ENCODE measurements around the gene JDP2. TPM values are rescaled to one million over a fixed set of nuclear protein-coding genes. Genes with fewer than 3 reads are reported as not detected.

JDP2 gene
- total and polyA plus RNA-seq, 2 experiments from 2014 or later: 12.5 to 22.0 TPM

- DNase-seq (ENCODE audit: low read depth in 1 of 2, low spot score in 1 of 2): no peak
- H3K4me3 ChIP-seq: no peak overlapping the region
- no peaks in the 10 kb centered on the region for H3K36me3 ChIP-seq
- no peaks in the 10 kb centered on the region for H3K9me3 ChIP-seq (ENCODE audit: low read depth)
- H3K27ac ChIP-seq: no peak overlapping the region
- peaks cover 17% of the 10 kb centered on the region for H3K4me1 ChIP-seq (ENCODE audit: low read depth)
- H3K27me3 ChIP-seq: no peaks in the 10 kb centered on the region
- TF ChIP-seq, protein P1, sequence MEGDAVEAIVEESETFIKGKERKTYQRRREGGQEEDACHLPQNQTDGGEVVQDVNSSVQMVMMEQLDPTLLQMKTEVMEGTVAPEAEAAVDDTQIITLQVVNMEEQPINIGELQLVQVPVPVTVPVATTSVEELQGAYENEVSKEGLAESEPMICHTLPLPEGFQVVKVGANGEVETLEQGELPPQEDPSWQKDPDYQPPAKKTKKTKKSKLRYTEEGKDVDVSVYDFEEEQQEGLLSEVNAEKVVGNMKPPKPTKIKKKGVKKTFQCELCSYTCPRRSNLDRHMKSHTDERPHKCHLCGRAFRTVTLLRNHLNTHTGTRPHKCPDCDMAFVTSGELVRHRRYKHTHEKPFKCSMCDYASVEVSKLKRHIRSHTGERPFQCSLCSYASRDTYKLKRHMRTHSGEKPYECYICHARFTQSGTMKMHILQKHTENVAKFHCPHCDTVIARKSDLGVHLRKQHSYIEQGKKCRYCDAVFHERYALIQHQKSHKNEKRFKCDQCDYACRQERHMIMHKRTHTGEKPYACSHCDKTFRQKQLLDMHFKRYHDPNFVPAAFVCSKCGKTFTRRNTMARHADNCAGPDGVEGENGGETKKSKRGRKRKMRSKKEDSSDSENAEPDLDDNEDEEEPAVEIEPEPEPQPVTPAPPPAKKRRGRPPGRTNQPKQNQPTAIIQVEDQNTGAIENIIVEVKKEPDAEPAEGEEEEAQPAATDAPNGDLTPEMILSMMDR (IDR thresholded peaks at IDR 0.05; ENCODE audit: low read depth, low read length): no peak
These were observed 91.6 kb downstream of the JDP2 start for GRCh38 chr14:75519394-75519793.

- TF ChIP-seq, protein P1 (IDR thresholded peaks at IDR 0.05; ENCODE audit: low read depth, low read length): no peak
- Histone ChIP-seq H3K27me3 (no peaks in the 10 kb centered on the region), H3K4me1 (ENCODE audit: low read depth) (peaks cover 17% of the 10 kb centered on the region), H3K9me3 (ENCODE audit: low read depth) (no peaks in the 10 kb centered on the region), H3K4me3 (no peak overlapping the region), H3K27ac (no peak overlapping the region), H3K36me3 (no peaks in the 10 kb centered on the region)
- peak in 1 of 2 donors; percentile 18 for DNase-seq (ENCODE audit: low read depth in 1 of 2, low spot score in 1 of 2)
These were observed 92.3 kb downstream of the JDP2 start for GRCh38 chr14:75519826-75520728.

DNA sequence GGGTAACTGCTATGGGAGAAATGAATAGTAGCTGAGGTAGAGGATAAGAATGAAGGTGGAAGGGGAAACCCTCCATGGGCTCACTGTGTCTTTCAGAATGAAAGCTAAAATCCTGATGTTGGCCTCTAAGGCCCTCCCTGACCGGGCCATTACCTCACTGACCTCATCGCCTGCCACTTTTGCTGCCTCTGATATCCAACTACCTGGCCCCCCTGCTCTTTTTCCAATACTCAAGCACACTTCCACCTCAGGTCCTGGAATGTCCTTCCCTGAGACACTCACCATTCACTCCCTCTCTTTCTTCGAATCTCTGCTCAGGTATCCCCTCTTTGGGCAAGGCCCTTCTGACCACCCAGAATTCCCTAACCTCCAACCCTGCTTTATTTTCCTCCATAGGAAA is 93.0 kb downstream of the JDP2 start:
- TF ChIP-seq, protein P1 (IDR thresholded peaks at IDR 0.05; ENCODE audit: low read depth, low read length): no peak
- H3K27ac ChIP-seq: no peak overlapping the region
- H3K36me3 ChIP-seq: no peaks in the 10 kb centered on the region
- no peaks in the 10 kb centered on the region for H3K27me3 ChIP-seq
- DNase-seq (ENCODE audit: low read depth in 1 of 2, low spot score in 1 of 2): no peak
- H3K4me1 ChIP-seq (ENCODE audit: low read depth): peaks cover 17% of the 10 kb centered on the region
- no peak overlapping the region for H3K4me3 ChIP-seq
- H3K9me3 ChIP-seq (ENCODE audit: low read depth): no peaks in the 10 kb centered on the region

DNA sequence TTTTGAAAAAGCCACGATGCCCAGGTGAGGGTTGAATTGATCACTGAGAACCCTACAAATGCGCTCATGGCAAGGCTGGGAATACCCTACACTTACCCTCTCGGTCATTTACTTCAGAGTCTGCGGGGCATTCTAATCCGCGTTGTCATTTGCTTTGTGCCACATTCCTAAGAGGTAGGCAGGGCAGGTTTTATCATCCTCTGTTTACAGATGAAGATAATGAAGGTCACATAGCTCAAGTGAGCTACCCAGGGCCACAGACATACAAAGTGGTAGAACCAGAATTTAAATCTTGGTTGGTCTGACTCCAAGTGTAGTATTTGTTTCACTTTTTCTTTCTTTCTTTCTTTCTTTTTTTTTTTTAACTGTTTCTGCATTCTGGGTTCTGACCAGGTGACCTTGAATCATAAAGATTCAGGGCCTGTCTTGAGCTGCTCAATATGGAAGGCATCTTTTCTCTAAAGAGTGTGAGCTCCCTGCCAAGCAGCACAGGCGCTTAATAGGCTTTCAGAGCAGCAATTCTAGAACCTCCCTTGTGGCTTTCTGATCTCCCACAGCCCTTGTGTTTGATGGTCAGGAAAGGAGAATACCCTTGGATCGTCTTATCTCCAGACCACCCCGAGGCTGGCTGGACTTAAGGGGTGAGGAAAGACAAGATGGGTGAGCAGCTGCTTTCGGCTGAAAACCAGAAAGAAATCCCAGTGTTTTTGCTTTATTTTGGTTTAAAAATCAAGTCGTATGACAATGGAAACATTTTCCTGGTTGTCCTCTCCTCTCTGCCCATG is 93.8 kb downstream of the JDP2 start:
- H3K27ac ChIP-seq: no peak overlapping the region
- H3K9me3 ChIP-seq (ENCODE audit: low read depth): no peaks in the 10 kb centered on the region
- H3K4me1 ChIP-seq (ENCODE audit: low read depth): peaks cover 17% of the 10 kb centered on the region
- TF ChIP-seq, protein P1 (IDR thresholded peaks at IDR 0.05; ENCODE audit: low read depth, low read length): no peak
- no peaks in the 10 kb centered on the region for H3K27me3 ChIP-seq
- H3K4me3 ChIP-seq: no peak overlapping the region
- no peak for DNase-seq (ENCODE audit: low read depth in 1 of 2, low spot score in 1 of 2)
- no peaks in the 10 kb centered on the region for H3K36me3 ChIP-seq

DNA sequence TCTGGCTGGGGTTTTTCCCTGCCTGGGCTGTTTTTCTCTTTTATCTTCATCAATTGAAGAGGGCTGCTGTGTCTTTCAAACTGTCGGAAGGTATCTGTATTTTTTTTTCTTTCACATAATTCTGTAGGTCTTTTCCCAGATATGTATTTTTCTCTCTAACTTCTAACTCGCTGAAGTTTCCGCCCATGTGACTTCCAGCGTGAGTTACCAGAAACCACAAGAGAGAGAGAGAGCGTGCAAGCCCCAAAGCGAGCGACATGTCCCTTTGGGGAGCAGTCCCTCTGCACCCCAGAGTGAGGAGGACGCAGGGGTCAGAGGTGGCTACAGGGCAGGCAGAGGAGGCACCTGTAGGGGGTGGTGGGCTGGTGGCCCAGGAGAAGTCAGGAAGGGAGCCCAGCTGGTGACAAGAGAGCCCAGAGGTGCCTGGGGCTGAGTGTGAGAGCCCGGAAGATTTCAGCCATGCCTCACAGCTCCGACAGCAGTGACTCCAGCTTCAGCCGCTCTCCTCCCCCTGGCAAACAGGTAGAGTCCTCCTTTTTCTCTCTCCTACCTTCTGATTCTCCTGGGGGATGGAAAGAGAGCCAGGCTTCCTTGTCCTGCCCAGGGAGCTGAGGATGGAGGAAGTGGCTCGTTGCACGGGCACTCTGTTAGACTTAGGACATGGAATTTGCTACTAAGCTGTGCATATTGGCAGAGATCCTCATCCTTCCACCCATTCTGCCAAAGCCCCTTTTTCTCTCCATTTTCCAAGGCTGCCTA is 94.6 kb downstream of the JDP2 start, which contains the start of gene BATF:
BATF (plus strand) TSS at position 246 of the 759 bp plus-strand sequence; CDS start at position 460, 214 bp downstream.
- no peak within 1 kb of the TSS for H3K4me3 ChIP-seq
- no peak for DNase-seq (ENCODE audit: low read depth in 1 of 2, low spot score in 1 of 2)
- no peaks in the 10 kb centered on the region for H3K36me3 ChIP-seq
- H3K9me3 ChIP-seq (ENCODE audit: low read depth): no peaks in the 10 kb centered on the region
- peaks cover 17% of the 10 kb centered on the region for H3K4me1 ChIP-seq (ENCODE audit: low read depth)
- H3K27ac ChIP-seq: no peak within 1 kb of the TSS
- TF ChIP-seq, protein P1 (IDR thresholded peaks at IDR 0.05; ENCODE audit: low read depth, low read length): no peak
- no peaks in the 10 kb centered on the region for H3K27me3 ChIP-seq
